ENCODE results near the gene CFAP74. TPM values are rescaled to one million over a fixed set of nuclear protein-coding genes. Genes with fewer than 3 reads are reported as not detected.

CFAP74 gene
- polyA plus RNA-seq, 1 donor (not counting 4 experiments of a cell fraction or from before 2014, with no cell fraction given), result not detected

DNA sequence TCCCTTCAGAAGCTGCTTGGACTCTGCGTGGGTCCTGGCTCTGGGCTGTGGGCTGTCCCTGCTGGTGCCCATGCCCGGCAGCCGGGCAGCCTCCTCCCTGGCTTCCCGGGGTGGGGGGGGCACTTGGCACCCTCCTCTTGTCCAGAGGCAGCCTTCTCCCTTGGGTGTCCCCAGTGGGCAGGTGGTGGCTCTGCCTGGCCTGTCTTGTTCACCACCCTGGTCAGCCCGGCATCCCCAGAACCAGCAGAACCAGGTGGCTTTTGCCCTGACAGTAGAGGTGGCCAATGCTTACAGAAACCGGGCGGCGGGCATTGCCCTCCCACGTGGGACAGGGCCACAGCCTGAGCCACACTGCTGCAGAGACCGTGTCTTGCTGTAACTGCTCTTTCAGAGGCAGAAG, 38.0 kb downstream of the CFAP74 start:
- H2AFZ ChIP-seq (ENCODE audit: control insufficient read depth, low read length), result no peak overlapping the region
- H3K9me3 ChIP-seq (ENCODE audit: control insufficient read depth, low read depth, low read length), result no peaks in the 10 kb centered on the region
- H3K9ac ChIP-seq (ENCODE audit: control insufficient read depth, extremely low read depth, insufficient read depth, low read length), result no peak overlapping the region
- dilution Hi-C loops (cut with MboI; ENCODE audit: extremely low pct_ligation_motif_present, low sequenced_read_pairs), result no loop called here
- H3K27ac ChIP-seq (ENCODE audit: control insufficient read depth, insufficient read depth, low read length), result no peak overlapping the region
- H3K27me3 ChIP-seq (ENCODE audit: control insufficient read depth, extremely low read depth, insufficient read depth, low read length), result peaks cover 13% of the 10 kb centered on the region
- peaks cover 18% of the 10 kb centered on the region for H3K4me1 ChIP-seq (ENCODE audit: control insufficient read depth, extremely low read depth, insufficient read depth, low read length)
- H3K9me1 ChIP-seq (ENCODE audit: control insufficient read depth, extremely low read depth, insufficient read depth, low read length), result no peaks in the 10 kb centered on the region
- H3K4me3 ChIP-seq (ENCODE audit: control insufficient read depth in 2 of 3, extremely low read depth in 1 of 3, insufficient read depth in 2 of 3, low read depth in 1 of 3, low read length in 3 of 3), result no peak overlapping the region
- no peaks in the 10 kb centered on the region for H4K20me1 ChIP-seq (ENCODE audit: control insufficient read depth, extremely low read depth, insufficient read depth, low read length)
- TF ChIP-seq, protein P1, sequence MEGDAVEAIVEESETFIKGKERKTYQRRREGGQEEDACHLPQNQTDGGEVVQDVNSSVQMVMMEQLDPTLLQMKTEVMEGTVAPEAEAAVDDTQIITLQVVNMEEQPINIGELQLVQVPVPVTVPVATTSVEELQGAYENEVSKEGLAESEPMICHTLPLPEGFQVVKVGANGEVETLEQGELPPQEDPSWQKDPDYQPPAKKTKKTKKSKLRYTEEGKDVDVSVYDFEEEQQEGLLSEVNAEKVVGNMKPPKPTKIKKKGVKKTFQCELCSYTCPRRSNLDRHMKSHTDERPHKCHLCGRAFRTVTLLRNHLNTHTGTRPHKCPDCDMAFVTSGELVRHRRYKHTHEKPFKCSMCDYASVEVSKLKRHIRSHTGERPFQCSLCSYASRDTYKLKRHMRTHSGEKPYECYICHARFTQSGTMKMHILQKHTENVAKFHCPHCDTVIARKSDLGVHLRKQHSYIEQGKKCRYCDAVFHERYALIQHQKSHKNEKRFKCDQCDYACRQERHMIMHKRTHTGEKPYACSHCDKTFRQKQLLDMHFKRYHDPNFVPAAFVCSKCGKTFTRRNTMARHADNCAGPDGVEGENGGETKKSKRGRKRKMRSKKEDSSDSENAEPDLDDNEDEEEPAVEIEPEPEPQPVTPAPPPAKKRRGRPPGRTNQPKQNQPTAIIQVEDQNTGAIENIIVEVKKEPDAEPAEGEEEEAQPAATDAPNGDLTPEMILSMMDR (optimal IDR thresholded peaks at IDR 0.05 in 1 of 3, IDR thresholded peaks at IDR 0.05 in 1 of 3, conservative IDR thresholded peaks at IDR 0.05 in 1 of 3; ENCODE audit: extremely low read depth in 1 of 3, insufficient read depth in 2 of 3, low read length in 3 of 3), result no peak
- no peak for TF ChIP-seq EZH2 (IDR thresholded peaks at IDR 0.05; ENCODE audit: low read length)
- DNase-seq (ENCODE audit: low read depth, low spot score) (no peak), FAIRE-seq (no peak)
- H3K79me2 ChIP-seq (ENCODE audit: control insufficient read depth, insufficient read depth, low read length), result no peaks in the 10 kb centered on the region
- H3K4me2 ChIP-seq (ENCODE audit: control insufficient read depth, extremely low read depth, insufficient read depth, low read depth, low read length), result no peak overlapping the region
- H3K36me3 ChIP-seq (ENCODE audit: control insufficient read depth in 2 of 2, extremely low read depth in 1 of 2, insufficient read depth in 2 of 2, low read length in 2 of 2), result no peaks in the 10 kb centered on the region

DNA sequence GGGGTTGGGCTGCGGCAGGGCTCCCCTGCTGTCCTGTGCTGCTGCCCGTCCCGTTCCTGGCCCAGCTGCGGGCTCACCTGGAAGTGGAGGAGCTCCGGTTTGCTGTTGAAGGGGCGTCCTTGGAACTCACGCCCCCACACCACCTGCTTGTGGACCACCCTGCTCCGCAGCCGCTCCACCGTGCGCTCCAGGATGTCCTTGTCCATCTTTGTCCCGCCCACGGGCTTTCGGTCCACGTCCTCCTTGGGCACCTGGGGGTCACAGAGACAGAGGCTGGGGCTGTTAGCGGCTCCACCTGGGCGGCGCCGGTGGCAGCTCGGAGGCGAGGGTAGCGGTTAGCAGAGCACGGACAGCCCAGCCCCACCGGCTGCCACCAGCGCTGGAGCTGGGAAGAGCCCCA, 38.8 kb downstream of the CFAP74 start:
- no peak overlapping the region for H2AFZ ChIP-seq (ENCODE audit: control insufficient read depth, low read length)
- H3K36me3 ChIP-seq (ENCODE audit: control insufficient read depth in 2 of 2, extremely low read depth in 1 of 2, insufficient read depth in 2 of 2, low read length in 2 of 2), result no peaks in the 10 kb centered on the region
- H3K4me3 ChIP-seq (ENCODE audit: control insufficient read depth in 2 of 3, extremely low read depth in 1 of 3, insufficient read depth in 2 of 3, low read depth in 1 of 3, low read length in 3 of 3), result no peak overlapping the region
- no peaks in the 10 kb centered on the region for H3K9me3 ChIP-seq (ENCODE audit: control insufficient read depth, low read depth, low read length)
- H3K4me2 ChIP-seq (ENCODE audit: control insufficient read depth, extremely low read depth, insufficient read depth, low read depth, low read length), result no peak overlapping the region
- H3K9me1 ChIP-seq (ENCODE audit: control insufficient read depth, extremely low read depth, insufficient read depth, low read length), result no peaks in the 10 kb centered on the region
- H3K9ac ChIP-seq (ENCODE audit: control insufficient read depth, extremely low read depth, insufficient read depth, low read length), result no peak overlapping the region
- DNase-seq (ENCODE audit: low read depth, low spot score) (no peak), FAIRE-seq (no peak)
- peaks cover 18% of the 10 kb centered on the region for H3K4me1 ChIP-seq (ENCODE audit: control insufficient read depth, extremely low read depth, insufficient read depth, low read length)
- H4K20me1 ChIP-seq (ENCODE audit: control insufficient read depth, extremely low read depth, insufficient read depth, low read length), result no peaks in the 10 kb centered on the region
- no peaks in the 10 kb centered on the region for H3K79me2 ChIP-seq (ENCODE audit: control insufficient read depth, insufficient read depth, low read length)
- H3K27me3 ChIP-seq (ENCODE audit: control insufficient read depth, extremely low read depth, insufficient read depth, low read length), result peaks cover 18% of the 10 kb centered on the region
- TF ChIP-seq, protein P1 (optimal IDR thresholded peaks at IDR 0.05 in 1 of 3, IDR thresholded peaks at IDR 0.05 in 1 of 3, conservative IDR thresholded peaks at IDR 0.05 in 1 of 3; ENCODE audit: extremely low read depth in 1 of 3, insufficient read depth in 2 of 3, low read length in 3 of 3), result no peak
- TF ChIP-seq EZH2 (IDR thresholded peaks at IDR 0.05; ENCODE audit: low read length), result no peak
- H3K27ac ChIP-seq (ENCODE audit: control insufficient read depth, insufficient read depth, low read length), result no peak overlapping the region
- dilution Hi-C loops (cut with MboI; ENCODE audit: extremely low pct_ligation_motif_present, low sequenced_read_pairs), result no loop called here
